Activated CD4-positive, alpha-beta memory T cell treated with anti-CD3 and anti-CD28 coated beads for 36 hours (primary cell): ENCODE results near the gene PIGU. TPM values are rescaled to one million over a fixed set of nuclear protein-coding genes. Genes with fewer than 3 reads are reported as not detected.
"Not testable (repeated sequence)": the region's sequence is repeated elsewhere in the genome, so short reads cannot be mapped to it uniquely, and the experiment has no call there.

Source experiments
- CTCF ChIA-PET: fragments of 350-600 bp; sonication (Branson Sonifier 250); formaldehyde crosslinking; loops from one replicate; lab custom pipeline; 2021; ENCODE audit warnings: antibody characterized with exemption, inconsistent platforms; lab: Charles Lee
- POLR2A ChIA-PET: fragments of 350-600 bp; sonication (Branson Sonifier 250); formaldehyde crosslinking; loops from one replicate; lab custom pipeline; 2021; ENCODE audit warnings: antibody characterized with exemption; lab: Charles Lee
- DNase-seq: peaks from one replicate; pipeline ENCODE4 v3.0.0-alpha.2; 2020
- H3K27ac Mint-ChIP-seq: one replicate; pipeline ENCODE4 v1.8.0; 2021; ENCODE audit warnings: mixed read lengths
- H3K27me3 Mint-ChIP-seq: one replicate; pipeline ENCODE4 v1.8.0; 2021; ENCODE audit warnings: mixed read lengths
- H3K36me3 Mint-ChIP-seq: one replicate; pipeline ENCODE4 v1.8.0; 2021; ENCODE audit warnings: mixed read lengths
- H3K4me1 Mint-ChIP-seq: one replicate; pipeline ENCODE4 v1.8.0; 2021; ENCODE audit warnings: low read depth, mixed read lengths
- H3K4me3 Mint-ChIP-seq: one replicate; pipeline ENCODE4 v1.8.0; 2021; ENCODE audit warnings: mild to moderate bottlenecking, mixed read lengths
- H3K9me3 Mint-ChIP-seq: one replicate; pipeline ENCODE4 v1.8.0; 2021; ENCODE audit warnings: mixed read lengths
- intact Hi-C: fragments of 100-400 bp; cut with micrococcal nuclease; formaldehyde crosslinking; loops from one replicate; pipeline ENCODE4 v1.15.1; 2023
- total RNA-seq, 2 experiments: library from RNA; stranded (reverse); gene quantifications; one replicate each; pipeline ENCODE4 v1.2.3, GENCODE V29; 2021

Gene PIGU
- total RNA-seq, 2 experiments from 2014 or later = 19.0 to 21.3 TPM

- peaks cover 16% of the 10 kb centered on the region for H3K36me3 Mint-ChIP-seq
- no peaks in the 10 kb centered on the region for H3K27me3 Mint-ChIP-seq
- CTCF ChIA-PET = interaction anchor here (0.7 to 1.1 kb wide), 2 partner anchors 46 to 317 kb away, joined by 3 read pairs; no protein-coding TSS in a partner anchor
- H3K9me3 Mint-ChIP-seq = no peaks in the 10 kb centered on the region
- no peak overlapping the region for H3K4me3 Mint-ChIP-seq
- no peaks in the 10 kb centered on the region for H3K4me1 Mint-ChIP-seq
- intact Hi-C loops = no loop called here
- H3K27ac Mint-ChIP-seq = no peak overlapping the region
- POLR2A ChIA-PET = no interaction called here
- no peak for DNase-seq
These were observed 47.0 kb downstream of the PIGU start for GRCh38 chr20:34629904-34630303.

- intact Hi-C loops = no loop called here
- Mint-ChIP-seq H3K9me3 (no peaks in the 10 kb centered on the region), H3K4me3 (no peak overlapping the region), H3K27me3 (no peaks in the 10 kb centered on the region), H3K4me1 (no peaks in the 10 kb centered on the region), H3K36me3 (peaks cover 11% of the 10 kb centered on the region), H3K27ac (no peak overlapping the region)
- ChIA-PET CTCF (interaction anchor here (0.7 kb wide), 1 partner anchor 45 kb away, joined by 3 read pairs; no protein-coding TSS in a partner anchor), POLR2A (no interaction called here)
- no peak for DNase-seq
These were observed 47.5 kb downstream of the PIGU start for GRCh38 chr20:34629342-34629741.

GRCh38 chr20:34628026-34628425, 48.9 kb downstream of the PIGU start:
- ChIA-PET POLR2A (no interaction called here), CTCF (no interaction called here)
- intact Hi-C loops = no loop called here
- Mint-ChIP-seq H3K4me1 (peaks cover 5% of the 10 kb centered on the region), H3K27ac (no peak overlapping the region), H3K36me3 (peaks cover 11% of the 10 kb centered on the region), H3K27me3 (no peaks in the 10 kb centered on the region), H3K9me3 (no peaks in the 10 kb centered on the region), H3K4me3 (no peak overlapping the region)
- DNase-seq = no peak

- ChIA-PET CTCF (no interaction called here), POLR2A (no interaction called here)
- H3K27ac Mint-ChIP-seq = no peak overlapping the region
- peaks cover 11% of the 10 kb centered on the region for H3K36me3 Mint-ChIP-seq
- no peaks in the 10 kb centered on the region for H3K27me3 Mint-ChIP-seq
- no peak for DNase-seq
- intact Hi-C loops = no loop called here
- no peak overlapping the region for H3K4me3 Mint-ChIP-seq
- H3K9me3 Mint-ChIP-seq = no peaks in the 10 kb centered on the region
- H3K4me1 Mint-ChIP-seq = peaks cover 8% of the 10 kb centered on the region
These were observed 49.4 kb downstream of the PIGU start for GRCh38 chr20:34627458-34627857.

- no peaks in the 10 kb centered on the region for H3K27me3 Mint-ChIP-seq
- no peak overlapping the region for H3K27ac Mint-ChIP-seq
- intact Hi-C loops = no loop called here
- H3K9me3 Mint-ChIP-seq = no peaks in the 10 kb centered on the region
- POLR2A ChIA-PET = no interaction called here
- H3K4me3 Mint-ChIP-seq = no peak overlapping the region
- H3K36me3 Mint-ChIP-seq = peaks cover 12% of the 10 kb centered on the region
- DNase-seq = no peak
- CTCF ChIA-PET = interaction anchor here (0.7 kb wide), 1 partner anchor 14 kb away, joined by 3 read pairs; no protein-coding TSS in a partner anchor
- H3K4me1 Mint-ChIP-seq = peaks cover 8% of the 10 kb centered on the region
These were observed 49.9 kb downstream of the PIGU start for GRCh38 chr20:34626992-34627391.

- no peak overlapping the region for H3K4me3 Mint-ChIP-seq
- no peak for DNase-seq
- POLR2A ChIA-PET = no interaction called here
- peaks cover 20% of the 10 kb centered on the region for H3K36me3 Mint-ChIP-seq
- no peak overlapping the region for H3K27ac Mint-ChIP-seq
- H3K27me3 Mint-ChIP-seq = no peaks in the 10 kb centered on the region
- CTCF ChIA-PET = interaction anchor here (1.2 kb wide), 1 partner anchor 312 kb away, joined by 6 read pairs; no protein-coding TSS in a partner anchor
- intact Hi-C loops = loop anchor here (5.0 kb wide), 1 partner anchor 623 kb away; no protein-coding TSS in a partner anchor
- peaks cover 16% of the 10 kb centered on the region for H3K4me1 Mint-ChIP-seq
- no peaks in the 10 kb centered on the region for H3K9me3 Mint-ChIP-seq
These were observed 52.3 kb downstream of the PIGU start for GRCh38 chr20:34624629-34625028.

GRCh38 chr20:34622821-34623451, 54.0 kb downstream of the PIGU start:
- H3K27ac Mint-ChIP-seq = no peak overlapping the region
- CTCF ChIA-PET = no interaction called here
- POLR2A ChIA-PET = no interaction called here
- H3K4me1 Mint-ChIP-seq = peaks cover 16% of the 10 kb centered on the region
- no peaks in the 10 kb centered on the region for H3K9me3 Mint-ChIP-seq
- H3K4me3 Mint-ChIP-seq = no peak overlapping the region
- intact Hi-C loops = loop anchor here (5.0 kb wide), 1 partner anchor 624 kb away; no protein-coding TSS in a partner anchor
- DNase-seq = no peak
- no peaks in the 10 kb centered on the region for H3K27me3 Mint-ChIP-seq
- peaks cover 24% of the 10 kb centered on the region for H3K36me3 Mint-ChIP-seq

- Mint-ChIP-seq H3K27ac (no peak overlapping the region), H3K27me3 (no peaks in the 10 kb centered on the region), H3K36me3 (peaks cover 30% of the 10 kb centered on the region), H3K4me1 (peaks cover 16% of the 10 kb centered on the region), H3K4me3 (no peak overlapping the region), H3K9me3 (no peaks in the 10 kb centered on the region)
- no peak for DNase-seq
- CTCF ChIA-PET = interaction anchor here (1.4 kb wide), 1 partner anchor 148 kb away, joined by 4 read pairs; no protein-coding TSS in a partner anchor
- POLR2A ChIA-PET = no interaction called here
- intact Hi-C loops = loop anchor here (5.0 kb wide), 1 partner anchor 626 kb away; no protein-coding TSS in a partner anchor
These were observed 55.2 kb downstream of the PIGU start for GRCh38 chr20:34621383-34622367.

GRCh38 chr20:34621036-34621343, 55.9 kb downstream of the PIGU start:
- POLR2A ChIA-PET = no interaction called here
- Mint-ChIP-seq H3K36me3 (peaks cover 33% of the 10 kb centered on the region), H3K27ac (no peak overlapping the region), H3K27me3 (no peaks in the 10 kb centered on the region), H3K9me3 (no peaks in the 10 kb centered on the region), H3K4me3 (no peak overlapping the region), H3K4me1 (peaks cover 16% of the 10 kb centered on the region)
- no peak for DNase-seq
- CTCF ChIA-PET = interaction anchor here (1.4 kb wide), 1 partner anchor 149 kb away, joined by 4 read pairs; no protein-coding TSS in a partner anchor
- intact Hi-C loops = loop anchor here (5.0 kb wide), 1 partner anchor 626 kb away; no protein-coding TSS in a partner anchor

GRCh38 chr20:34618676-34619075, 58.2 kb downstream of the PIGU start:
- no peak overlapping the region for H3K27ac Mint-ChIP-seq

GRCh38 chr20:34616913-34617312, 60.0 kb downstream of the PIGU start:
- H3K9me3 Mint-ChIP-seq, CTCF ChIA-PET, H3K4me3 Mint-ChIP-seq, DNase-seq, H3K27ac Mint-ChIP-seq, POLR2A ChIA-PET, intact Hi-C loops, H3K4me1 Mint-ChIP-seq, H3K27me3 Mint-ChIP-seq: not testable (repeated sequence)
- H3K36me3 Mint-ChIP-seq = peaks cover 39% of the 10 kb centered on the region

More at GRCh38 chr20:34618676-34619075, 58.2 kb downstream of the PIGU start:
- Mint-ChIP-seq H3K9me3 (no peaks in the 10 kb centered on the region), H3K27me3 (no peaks in the 10 kb centered on the region), H3K4me1 (peaks cover 16% of the 10 kb centered on the region), H3K36me3 (peaks cover 39% of the 10 kb centered on the region), H3K4me3 (no peak overlapping the region)
- DNase-seq = no peak
- intact Hi-C loops = no loop called here
- ChIA-PET POLR2A (interaction anchor here (0.7 kb wide), 1 partner anchor 25 kb away, joined by 3 read pairs; no protein-coding TSS in a partner anchor), CTCF (interaction anchor here (1.0 to 1.6 kb wide), 2 partner anchors 80 to 151 kb away, joined by 3 to 6 read pairs; no protein-coding TSS in a partner anchor)

GRCh38 chr20:34615477-34615876, 61.4 kb downstream of the PIGU start:
- POLR2A ChIA-PET = no interaction called here
- Mint-ChIP-seq H3K4me1 (no peaks in the 10 kb centered on the region), H3K4me3 (no peak overlapping the region), H3K27me3 (no peaks in the 10 kb centered on the region), H3K36me3 (peaks cover 32% of the 10 kb centered on the region), H3K27ac (no peak overlapping the region), H3K9me3 (peaks cover 5% of the 10 kb centered on the region)
- intact Hi-C loops = no loop called here
- no peak for DNase-seq
- CTCF ChIA-PET = no interaction called here
